HG02571 (cell line): ENCODE data around the gene PLEKHG4.
A peak's percentile ranks its signal among the peaks of the same experiment; 100 is the strongest.

Experiments
- ATAC-seq: cut with Tn5 transposase; IDR thresholded peaks from one replicate; pipeline ENCODE4 v1.9.1; 2021; ENCODE audit warnings: mild to moderate bottlenecking, moderate library complexity; ENCODE audit not compliant: unreplicated experiment

Gene PLEKHG4

DNA sequence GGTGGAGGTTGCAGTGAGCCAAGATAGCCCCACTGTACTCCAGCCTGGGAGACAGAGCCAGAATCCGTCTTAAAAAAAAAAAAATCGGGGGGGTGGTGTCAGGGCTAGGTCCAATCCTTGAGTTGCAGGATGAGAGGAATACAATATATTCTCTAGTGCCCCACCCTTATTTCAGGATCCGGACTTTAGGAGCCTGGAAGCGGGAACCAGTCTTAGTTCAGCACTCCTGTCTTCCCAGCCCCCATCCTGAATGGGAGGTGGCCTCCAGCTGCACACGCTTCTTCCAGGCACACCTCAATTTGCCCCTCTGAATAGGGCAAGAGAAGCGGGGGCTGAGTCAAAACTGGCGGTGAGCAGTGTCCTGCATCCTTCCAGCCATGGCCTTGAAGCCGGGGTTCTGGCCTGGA lies 33.7 kb upstream of the PLEKHG4 start:
- no peak for ATAC-seq

- peak; percentile 22 for ATAC-seq
Observed at GRCh38 chr16:67246081-67246755, 33.1 kb upstream of the PLEKHG4 start.

DNA sequence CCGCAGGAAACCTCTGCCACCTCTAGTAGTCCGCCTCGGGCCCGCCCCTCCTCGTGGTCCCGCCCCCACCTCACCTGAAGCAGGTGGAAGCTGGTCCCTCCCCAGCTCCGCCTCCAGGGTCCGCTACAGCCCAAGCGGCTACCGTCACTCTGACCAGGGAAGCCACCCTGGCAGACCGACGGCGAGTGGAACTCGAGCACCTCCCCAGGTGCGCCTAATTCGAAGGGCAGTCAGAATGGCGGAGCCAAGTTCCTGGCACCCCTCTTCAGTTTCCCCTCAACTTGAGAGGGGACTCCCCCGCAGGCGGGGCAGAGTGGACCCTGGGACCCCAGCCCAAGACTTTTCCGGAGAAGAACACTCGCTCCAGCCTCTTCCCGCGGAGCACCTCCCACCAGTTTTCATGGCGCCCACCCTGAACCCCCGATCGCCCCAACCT lies 32.6 kb upstream of the PLEKHG4 start:
- ATAC-seq, result peak; percentile 18

DNA sequence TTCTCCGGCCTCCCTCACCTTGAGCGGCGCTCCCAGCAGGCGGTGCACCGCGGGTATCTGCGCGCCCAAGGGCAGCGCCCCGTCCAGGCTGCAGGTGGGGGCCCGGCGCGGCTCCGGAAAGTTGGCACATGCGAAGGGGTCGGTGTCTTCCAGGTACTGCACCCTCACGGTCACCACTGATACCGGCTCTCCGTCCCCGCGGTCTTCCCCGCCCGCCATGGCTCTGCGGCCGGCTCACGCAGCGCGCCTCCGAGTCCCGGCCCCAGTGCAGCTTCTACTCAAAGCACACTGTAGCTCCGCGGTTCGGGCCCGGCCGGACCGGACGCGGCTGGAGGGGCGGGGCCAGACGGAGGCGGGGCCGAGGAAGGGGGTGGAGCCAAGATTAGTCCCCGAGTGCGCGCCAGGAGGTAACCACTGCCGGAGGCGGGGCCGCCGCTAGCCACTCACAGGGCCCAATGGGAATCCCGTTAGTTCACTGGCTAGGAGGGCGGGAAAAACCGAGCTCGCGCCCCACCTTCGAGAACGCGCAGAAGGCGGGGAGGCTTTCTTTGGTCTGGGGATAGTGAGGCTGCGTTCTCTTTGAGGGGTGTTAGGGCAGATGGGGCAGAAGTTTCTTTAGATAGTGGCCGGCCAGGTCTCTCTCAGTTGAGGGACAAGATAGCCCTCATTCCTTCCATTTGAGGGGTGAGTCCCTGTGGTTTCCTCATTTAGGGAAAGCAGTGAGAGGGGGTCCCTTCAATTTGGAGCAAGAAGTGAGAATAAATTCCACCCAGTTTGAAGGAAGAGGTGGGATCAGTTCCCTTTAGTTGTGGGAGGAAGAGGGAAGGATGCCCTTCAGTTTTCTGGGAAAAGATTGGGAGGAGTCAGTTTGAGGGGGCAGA lies 31.9 kb upstream of the PLEKHG4 start, which contains the start of gene FHOD1:
Gene FHOD1, minus strand, starts transcription at position 290 of the 881 bp plus-strand sequence. Its CDS starts 71 bp downstream, at position 219.
- peak; percentile 41 for ATAC-seq

- ATAC-seq, result no peak
Observed at GRCh38 chr16:67248073-67248400, 31.3 kb upstream of the PLEKHG4 start.

GRCh38 chr16:67248401-67249177 lies 30.7 kb upstream of the PLEKHG4 start, which contains the start of gene SLC9A5:
Gene SLC9A5 (plus strand): TSS chr16:67248979. CDS start chr16:67249015, 36 bp downstream.
- ATAC-seq, result no peak

DNA sequence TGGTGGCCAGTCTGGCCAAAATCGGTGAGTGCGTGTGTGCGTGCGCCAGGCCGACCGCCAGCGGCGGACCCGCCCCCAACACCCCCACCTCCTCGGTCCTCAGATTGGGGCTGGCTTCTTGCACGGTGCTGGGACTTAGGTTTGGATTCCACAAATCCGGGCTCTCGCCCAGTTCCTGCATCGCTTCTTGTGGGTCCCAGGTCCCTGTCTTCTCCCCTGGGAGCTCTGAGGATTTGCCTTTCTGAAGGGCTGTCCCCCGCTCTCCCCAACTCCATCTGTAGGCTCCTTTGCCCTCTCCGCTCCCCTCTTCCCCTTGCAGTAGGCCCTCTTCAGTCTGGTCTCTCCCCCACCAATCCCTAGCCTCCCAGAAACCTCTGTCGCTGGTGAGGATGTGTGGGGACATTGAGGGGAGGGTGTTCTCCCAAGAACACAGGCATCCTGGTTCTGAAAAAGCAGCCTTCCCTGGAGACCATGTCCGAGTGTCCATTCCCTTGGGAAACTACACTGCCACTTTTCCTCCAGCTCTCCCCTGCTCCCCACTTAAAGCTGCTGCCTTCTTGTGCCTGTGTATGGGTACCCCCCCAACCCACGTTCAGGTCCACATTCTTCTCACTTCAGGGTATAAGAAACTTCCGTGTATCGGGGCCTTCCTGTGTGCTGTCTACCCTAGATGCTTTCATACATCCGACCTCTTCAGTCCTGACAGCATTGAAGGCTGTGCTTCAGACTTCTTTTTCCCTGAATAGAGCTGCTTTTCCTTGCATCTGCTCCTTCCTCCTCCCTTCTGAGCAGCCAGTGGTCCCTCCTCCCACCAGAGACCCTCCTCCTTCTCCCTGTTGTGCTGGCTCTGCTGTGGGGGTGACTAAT lies 29.9 kb upstream of the PLEKHG4 start:
- no peak for ATAC-seq

DNA sequence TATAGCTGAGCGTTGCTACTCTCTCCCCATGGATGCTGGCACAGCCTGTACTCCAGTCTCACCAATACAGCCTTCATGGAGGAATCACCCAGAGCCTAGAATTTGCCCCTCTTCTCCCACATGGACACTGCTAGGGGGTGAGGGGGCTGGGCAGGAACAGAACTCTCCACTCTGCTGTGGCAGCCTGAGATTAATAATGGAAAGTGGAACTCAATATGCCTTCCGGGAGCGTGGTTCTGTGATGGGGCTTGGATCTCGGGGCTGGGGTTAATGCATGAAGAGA lies 29.3 kb upstream of the PLEKHG4 start:
- no peak for ATAC-seq

- ATAC-seq, result no peak
Observed at GRCh38 chr16:67252609-67253497, 26.5 kb upstream of the PLEKHG4 start.

DNA sequence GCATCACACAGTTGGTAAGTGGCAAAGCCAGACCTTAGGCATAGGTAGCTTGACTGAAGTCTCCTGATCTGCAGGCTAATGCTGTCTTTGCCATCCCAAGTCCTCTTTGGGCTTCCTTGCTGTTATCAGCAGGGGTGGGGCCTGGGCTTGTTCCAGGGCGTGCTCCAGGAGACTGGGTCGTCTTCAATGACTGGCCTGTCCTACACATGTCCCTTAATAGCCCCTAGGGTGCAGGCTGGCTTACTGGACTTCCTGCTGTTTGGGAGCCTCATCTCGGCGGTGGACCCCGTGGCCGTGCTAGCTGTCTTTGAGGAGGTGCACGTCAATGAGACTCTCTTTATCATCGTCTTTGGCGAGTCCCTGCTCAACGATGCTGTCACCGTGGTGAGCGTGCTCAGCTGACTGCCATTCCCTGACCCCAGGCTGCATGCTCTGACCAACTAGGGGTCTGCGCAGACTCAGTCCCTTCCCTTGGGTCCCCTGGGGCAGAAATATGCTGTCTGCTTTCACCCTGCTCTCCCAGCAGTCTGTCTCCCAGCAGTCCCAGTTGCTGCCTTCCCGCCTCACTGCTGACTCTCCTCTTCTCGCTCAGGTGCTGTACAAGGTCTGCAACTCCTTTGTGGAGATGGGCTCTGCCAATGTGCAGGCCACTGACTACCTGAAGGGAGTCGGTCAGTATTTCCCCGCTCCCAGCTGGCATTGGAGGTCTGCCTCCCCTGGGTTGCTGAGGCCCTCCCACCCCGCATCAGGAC lies 24.4 kb upstream of the PLEKHG4 start:
- no peak for ATAC-seq

- no peak for ATAC-seq
Observed at GRCh38 chr16:67255553-67256221, 23.6 kb upstream of the PLEKHG4 start.

DNA sequence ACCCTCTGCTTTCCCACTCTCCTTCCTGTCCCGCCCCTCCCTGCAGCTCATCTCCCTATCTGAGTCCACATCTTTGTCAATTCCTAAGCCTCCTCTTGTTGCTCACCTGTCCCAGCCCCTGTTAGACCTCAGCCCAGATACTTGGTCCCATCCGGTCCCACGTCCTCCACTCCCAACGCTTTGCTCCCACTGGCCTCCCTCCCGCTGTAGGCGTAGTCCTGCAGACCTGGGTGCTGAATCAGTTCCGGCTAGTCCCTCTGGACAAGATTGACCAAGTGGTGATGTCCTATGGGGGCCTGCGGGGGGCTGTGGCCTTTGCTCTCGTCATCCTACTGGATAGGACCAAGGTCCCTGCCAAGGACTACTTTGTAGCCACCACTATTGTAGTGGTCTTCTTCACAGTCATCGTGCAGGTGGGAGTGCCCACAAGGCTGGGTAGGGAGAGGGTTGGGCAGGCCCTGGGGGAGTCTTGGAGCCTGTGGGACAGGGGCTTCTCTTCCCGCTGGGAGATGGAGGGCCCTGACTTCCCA lies 22.6 kb upstream of the PLEKHG4 start:
- no peak for ATAC-seq

DNA sequence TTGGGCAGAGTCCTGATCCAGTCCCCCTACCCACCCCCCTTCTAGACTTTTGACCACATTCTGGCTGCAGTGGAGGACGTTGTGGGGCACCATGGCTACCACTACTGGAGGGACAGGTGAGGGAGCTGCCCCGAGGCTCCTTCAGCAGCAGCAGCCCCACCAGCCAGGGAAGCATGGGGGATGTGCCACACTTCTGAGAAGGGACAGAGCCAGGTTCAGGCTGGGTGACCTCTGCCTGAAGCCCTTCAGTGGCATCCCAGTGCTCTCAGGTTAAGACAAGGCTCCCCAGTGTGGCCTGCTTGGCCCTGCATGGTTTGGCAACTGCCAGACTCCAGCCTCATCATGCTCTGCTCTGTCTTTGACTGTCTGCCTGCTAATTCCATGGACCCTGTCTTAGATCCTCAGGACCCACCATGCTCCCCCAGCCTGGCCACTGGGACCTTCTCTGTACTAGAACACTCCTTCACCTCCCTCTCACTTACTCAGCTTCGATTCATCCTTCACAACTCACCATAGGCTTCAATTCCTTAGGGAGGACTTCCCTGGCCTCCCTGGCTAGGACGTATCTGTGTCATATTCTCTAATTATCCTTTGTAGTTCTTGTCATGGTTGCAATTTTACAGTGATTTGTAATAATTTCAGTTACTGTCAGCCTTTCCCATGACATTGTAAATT lies 21.7 kb upstream of the PLEKHG4 start:
- no peak for ATAC-seq

- ATAC-seq, result no peak
Observed at GRCh38 chr16:67258161-67258835, 21.0 kb upstream of the PLEKHG4 start.

DNA sequence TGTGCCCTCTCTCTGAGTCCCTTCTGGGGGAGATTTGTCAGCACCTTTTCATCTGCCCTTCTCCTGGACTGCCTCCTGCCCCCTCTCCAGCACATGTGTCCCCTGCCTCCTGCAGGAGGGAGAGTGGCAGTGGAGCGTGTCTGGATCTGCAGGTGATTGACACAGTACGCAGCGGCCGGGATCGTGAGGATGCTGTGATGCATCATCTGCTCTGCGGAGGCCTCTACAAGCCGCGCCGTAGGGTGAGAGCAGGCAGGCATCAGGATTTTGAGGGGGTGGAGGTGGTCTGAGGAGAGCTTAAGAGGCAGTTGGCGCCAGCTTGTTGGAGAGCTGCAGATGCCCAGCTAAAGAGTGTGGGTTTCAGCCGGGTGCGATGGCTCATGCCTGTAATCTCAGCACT lies 19.6 kb upstream of the PLEKHG4 start:
- no peak for ATAC-seq

DNA sequence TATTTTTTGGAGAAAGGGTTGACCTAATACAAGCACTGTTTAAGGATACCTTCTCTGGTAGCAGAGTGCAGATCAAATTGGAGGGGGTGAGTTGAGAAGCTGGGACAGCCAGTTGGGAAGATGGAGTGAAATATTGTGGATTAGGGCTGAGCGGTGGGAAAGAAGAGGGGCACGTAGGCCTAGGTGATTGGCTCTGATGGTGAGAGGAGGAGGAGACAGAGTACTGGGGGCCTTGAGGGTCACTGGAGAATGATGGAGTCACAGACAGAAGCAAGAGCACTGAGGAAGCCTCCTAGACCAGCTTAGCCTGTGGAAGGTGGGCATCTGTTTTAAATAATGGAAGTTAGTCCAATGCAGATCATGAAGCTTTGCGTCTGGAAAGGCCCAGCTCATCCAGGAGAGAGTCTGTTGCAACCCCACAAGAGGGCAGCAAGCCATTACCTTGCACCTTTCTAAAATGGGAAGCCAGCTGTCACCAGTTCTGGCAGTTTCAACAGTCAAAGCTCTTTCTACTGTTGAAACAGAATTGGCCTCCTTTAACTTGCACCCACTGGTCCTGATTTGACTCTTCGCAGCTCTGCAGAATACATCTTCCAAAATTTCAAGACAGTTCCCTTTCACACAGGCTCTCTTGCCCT lies 18.8 kb upstream of the PLEKHG4 start:
- ATAC-seq, result no peak
